ENCODE measurements around the gene KDSR.

The KDSR gene

DNA sequence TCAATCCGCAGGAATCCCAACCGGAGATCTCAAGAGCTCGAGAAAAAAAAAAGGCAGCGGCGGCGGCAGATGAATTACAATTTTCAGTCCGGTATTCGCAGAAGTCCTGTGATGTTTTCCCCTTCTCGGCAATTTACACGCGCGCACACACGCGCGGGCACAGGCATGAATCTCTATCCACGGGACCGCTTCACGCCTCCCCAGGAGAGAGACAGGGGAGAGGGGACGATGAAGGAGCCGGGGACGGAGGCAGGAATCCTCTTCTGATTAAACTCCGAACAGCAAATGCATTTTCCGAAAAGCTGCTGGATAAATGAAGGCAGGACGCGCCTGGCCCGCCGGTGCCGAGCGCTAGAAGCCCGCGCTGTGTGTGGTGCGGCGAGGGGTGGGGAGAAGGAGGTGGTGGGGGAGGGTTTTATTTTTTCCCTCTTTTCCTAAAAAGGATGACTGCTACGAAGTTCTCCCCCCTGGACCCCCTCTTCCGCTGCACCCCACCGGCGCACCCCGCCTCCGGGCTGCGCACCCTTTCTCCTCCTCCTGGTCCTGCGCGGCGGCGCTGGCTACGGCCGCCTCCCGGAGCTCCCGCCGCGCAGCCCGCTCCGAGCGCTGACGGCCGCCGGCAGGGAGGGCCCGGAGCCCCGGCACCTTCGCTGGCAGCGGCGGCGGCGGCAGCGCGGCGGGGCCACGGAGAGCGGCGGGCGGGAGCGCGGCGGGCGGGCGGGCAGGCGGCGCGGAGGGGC lies 47.5 kb downstream of the KDSR start, which contains the start of gene BCL2:
BCL2 (minus strand) TSS at position 387 of the 740 bp plus-strand sequence.
- peak within 1 kb of the TSS; percentile 97 for H3K27ac ChIP-seq (ENCODE audit: low read depth, low read length, poor library complexity, severe bottlenecking)
- H3K4me2 ChIP-seq (ENCODE audit: low read length): peak within 1 kb of the TSS; percentile 98
- H3K9me2 ChIP-seq (ENCODE audit: low read depth, low read length): no peaks in the 10 kb centered on the region
- no peaks in the 10 kb centered on the region for H3K27me3 ChIP-seq (ENCODE audit: insufficient read depth, low read length)
- peaks cover 54% of the 10 kb centered on the region for H3K79me2 ChIP-seq (ENCODE audit: insufficient read depth, low read length)
- H3F3A ChIP-seq (ENCODE audit: insufficient read depth, low read length): no peaks in the 10 kb centered on the region; the same call in 1 of the 2 replicates
- peak within 1 kb of the TSS; percentile 96 for H3K9ac ChIP-seq (ENCODE audit: low read length)
- H4K20me1 ChIP-seq (ENCODE audit: insufficient read depth, low read length): no peaks in the 10 kb centered on the region
- H3K9me3 ChIP-seq (ENCODE audit: low read length): no peaks in the 10 kb centered on the region
- peaks cover 29% of the 10 kb centered on the region for H3K4me1 ChIP-seq (ENCODE audit: insufficient read depth, low read length, severe bottlenecking)
- H2AFZ ChIP-seq (ENCODE audit: low read length): no peak within 1 kb of the TSS
- H3K36me3 ChIP-seq (ENCODE audit: insufficient read depth, low read length): peaks cover 49% of the 10 kb centered on the region
- H3K4me3 ChIP-seq (ENCODE audit: low read depth, low read length, poor library complexity, severe bottlenecking): peak within 1 kb of the TSS; percentile 88
- TF ChIP-seq, protein P1, sequence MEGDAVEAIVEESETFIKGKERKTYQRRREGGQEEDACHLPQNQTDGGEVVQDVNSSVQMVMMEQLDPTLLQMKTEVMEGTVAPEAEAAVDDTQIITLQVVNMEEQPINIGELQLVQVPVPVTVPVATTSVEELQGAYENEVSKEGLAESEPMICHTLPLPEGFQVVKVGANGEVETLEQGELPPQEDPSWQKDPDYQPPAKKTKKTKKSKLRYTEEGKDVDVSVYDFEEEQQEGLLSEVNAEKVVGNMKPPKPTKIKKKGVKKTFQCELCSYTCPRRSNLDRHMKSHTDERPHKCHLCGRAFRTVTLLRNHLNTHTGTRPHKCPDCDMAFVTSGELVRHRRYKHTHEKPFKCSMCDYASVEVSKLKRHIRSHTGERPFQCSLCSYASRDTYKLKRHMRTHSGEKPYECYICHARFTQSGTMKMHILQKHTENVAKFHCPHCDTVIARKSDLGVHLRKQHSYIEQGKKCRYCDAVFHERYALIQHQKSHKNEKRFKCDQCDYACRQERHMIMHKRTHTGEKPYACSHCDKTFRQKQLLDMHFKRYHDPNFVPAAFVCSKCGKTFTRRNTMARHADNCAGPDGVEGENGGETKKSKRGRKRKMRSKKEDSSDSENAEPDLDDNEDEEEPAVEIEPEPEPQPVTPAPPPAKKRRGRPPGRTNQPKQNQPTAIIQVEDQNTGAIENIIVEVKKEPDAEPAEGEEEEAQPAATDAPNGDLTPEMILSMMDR (IDR thresholded peaks at IDR 0.05; ENCODE audit: low read length): no peak
- TF ChIP-seq EZH2 (IDR thresholded peaks at IDR 0.05; ENCODE audit: borderline replicate concordance, low read length): no peak

DNA sequence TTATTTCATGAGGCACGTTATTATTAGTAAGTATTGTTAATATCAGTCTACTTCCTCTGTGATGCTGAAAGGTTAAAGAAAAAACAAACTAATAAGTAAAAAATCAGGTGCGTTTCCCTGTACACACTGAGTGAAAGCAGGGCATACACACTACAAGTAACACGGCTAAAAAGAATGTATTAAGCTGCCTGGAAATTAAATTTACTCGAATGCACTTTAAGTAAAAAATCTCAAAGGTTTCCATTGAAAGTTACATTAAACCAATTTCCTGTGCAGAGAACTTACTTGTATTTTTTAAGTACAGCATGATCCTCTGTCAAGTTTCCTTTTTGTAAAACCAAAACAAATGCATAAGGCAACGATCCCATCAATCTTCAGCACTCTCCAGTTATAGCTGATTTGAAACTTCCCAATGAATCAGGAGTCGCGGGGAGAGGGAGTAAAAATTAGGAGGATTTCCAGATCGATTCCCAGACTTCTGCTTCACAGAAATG lies 48.1 kb downstream of the KDSR start:
- H3F3A ChIP-seq (ENCODE audit: insufficient read depth, low read length): peaks cover 3% of the 10 kb centered on the region; the same call in 1 of the 2 replicates
- H3K27me3 ChIP-seq (ENCODE audit: insufficient read depth, low read length): no peaks in the 10 kb centered on the region
- peak overlapping the region; percentile 88 for H3K4me3 ChIP-seq (ENCODE audit: low read depth, low read length, poor library complexity, severe bottlenecking)
- no peaks in the 10 kb centered on the region for H3K9me3 ChIP-seq (ENCODE audit: low read length)
- no peak overlapping the region for H2AFZ ChIP-seq (ENCODE audit: low read length)
- peaks cover 55% of the 10 kb centered on the region for H3K36me3 ChIP-seq (ENCODE audit: insufficient read depth, low read length)
- H3K79me2 ChIP-seq (ENCODE audit: insufficient read depth, low read length): peaks cover 61% of the 10 kb centered on the region
- H3K27ac ChIP-seq (ENCODE audit: low read depth, low read length, poor library complexity, severe bottlenecking): peak overlapping the region; percentile 97
- no peaks in the 10 kb centered on the region for H4K20me1 ChIP-seq (ENCODE audit: insufficient read depth, low read length)
- peak overlapping the region; percentile 98; the same call in 1 of the 2 replicates for H3K4me2 ChIP-seq (ENCODE audit: low read length)
- peak overlapping the region; percentile 96 for H3K9ac ChIP-seq (ENCODE audit: low read length)
- peaks cover 35% of the 10 kb centered on the region for H3K4me1 ChIP-seq (ENCODE audit: insufficient read depth, low read length, severe bottlenecking)
- no peaks in the 10 kb centered on the region for H3K9me2 ChIP-seq (ENCODE audit: low read depth, low read length)
- no peak for TF ChIP-seq EZH2 (IDR thresholded peaks at IDR 0.05; ENCODE audit: borderline replicate concordance, low read length)
- TF ChIP-seq, protein P1 (IDR thresholded peaks at IDR 0.05; ENCODE audit: low read length): no peak

DNA sequence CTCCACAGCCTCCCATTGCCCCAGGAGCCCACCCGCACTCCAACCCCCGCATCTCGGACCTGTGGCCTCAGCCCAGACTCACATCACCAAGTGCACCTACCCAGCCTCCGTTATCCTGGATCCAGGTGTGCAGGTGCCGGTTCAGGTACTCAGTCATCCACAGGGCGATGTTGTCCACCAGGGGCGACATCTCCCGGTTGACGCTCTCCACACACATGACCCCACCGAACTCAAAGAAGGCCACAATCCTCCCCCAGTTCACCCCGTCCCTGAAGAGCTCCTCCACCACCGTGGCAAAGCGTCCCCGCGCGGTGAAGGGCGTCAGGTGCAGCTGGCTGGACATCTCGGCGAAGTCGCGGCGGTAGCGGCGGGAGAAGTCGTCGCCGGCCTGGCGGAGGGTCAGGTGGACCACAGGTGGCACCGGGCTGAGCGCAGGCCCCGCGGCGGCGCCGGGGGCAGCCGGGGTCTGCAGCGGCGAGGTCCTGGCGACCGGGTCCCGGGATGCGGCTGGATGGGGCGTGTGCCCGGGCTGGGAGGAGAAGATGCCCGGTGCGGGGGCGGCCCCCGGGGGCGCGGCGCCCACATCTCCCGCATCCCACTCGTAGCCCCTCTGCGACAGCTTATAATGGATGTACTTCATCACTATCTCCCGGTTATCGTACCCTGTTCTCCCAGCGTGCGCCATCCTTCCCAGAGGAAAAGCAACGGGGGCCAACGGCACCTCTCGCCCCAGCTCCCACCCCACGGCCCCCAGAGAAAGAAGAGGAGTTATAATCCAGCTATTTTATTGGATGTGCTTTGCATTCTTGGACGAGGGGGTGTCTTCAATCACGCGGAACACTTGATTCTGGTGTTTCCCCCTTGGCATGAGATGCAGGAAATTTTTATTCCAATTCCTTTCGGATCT lies 48.8 kb downstream of the KDSR start:
- Histone ChIP-seq H3K27me3 (ENCODE audit: insufficient read depth, low read length) (no peaks in the 10 kb centered on the region), H3K4me3 (ENCODE audit: low read depth, low read length, poor library complexity, severe bottlenecking) (peak overlapping the region; percentile 88), H3K4me1 (ENCODE audit: insufficient read depth, low read length, severe bottlenecking) (peaks cover 35% of the 10 kb centered on the region), H4K20me1 (ENCODE audit: insufficient read depth, low read length) (no peaks in the 10 kb centered on the region), H3K4me2 (ENCODE audit: low read length) (peak overlapping the region; percentile 98), H3K9ac (ENCODE audit: low read length) (peak overlapping the region; percentile 96), H2AFZ (ENCODE audit: low read length) (no peak overlapping the region), H3K9me2 (ENCODE audit: low read depth, low read length) (no peaks in the 10 kb centered on the region), H3F3A (ENCODE audit: insufficient read depth, low read length) (peaks cover 3% of the 10 kb centered on the region; the same call in 1 of the 2 replicates), H3K9me3 (ENCODE audit: low read length) (no peaks in the 10 kb centered on the region), H3K36me3 (ENCODE audit: insufficient read depth, low read length) (peaks cover 62% of the 10 kb centered on the region), H3K27ac (ENCODE audit: low read depth, low read length, poor library complexity, severe bottlenecking) (peak overlapping the region; percentile 97), H3K79me2 (ENCODE audit: insufficient read depth, low read length) (peaks cover 68% of the 10 kb centered on the region)
- no peak for TF ChIP-seq EZH2 (IDR thresholded peaks at IDR 0.05; ENCODE audit: borderline replicate concordance, low read length)
- TF ChIP-seq, protein P1 (IDR thresholded peaks at IDR 0.05; ENCODE audit: low read length): peak; percentile 63

Measured in OCI-LY1 (cell line).